Measurements from ENCODE around the gene ENPP5. TPM values are rescaled to one million over a fixed set of nuclear protein-coding genes. Genes with fewer than 3 reads are reported as not detected.
"Not testable (repeated sequence)": the region's sequence is repeated elsewhere in the genome, so short reads cannot be mapped to it uniquely, and the experiment has no call there.

Gene ENPP5
- total and polyA plus RNA-seq, 8 donors: 2.7 to 12.4 (median 5.3) TPM

DNA sequence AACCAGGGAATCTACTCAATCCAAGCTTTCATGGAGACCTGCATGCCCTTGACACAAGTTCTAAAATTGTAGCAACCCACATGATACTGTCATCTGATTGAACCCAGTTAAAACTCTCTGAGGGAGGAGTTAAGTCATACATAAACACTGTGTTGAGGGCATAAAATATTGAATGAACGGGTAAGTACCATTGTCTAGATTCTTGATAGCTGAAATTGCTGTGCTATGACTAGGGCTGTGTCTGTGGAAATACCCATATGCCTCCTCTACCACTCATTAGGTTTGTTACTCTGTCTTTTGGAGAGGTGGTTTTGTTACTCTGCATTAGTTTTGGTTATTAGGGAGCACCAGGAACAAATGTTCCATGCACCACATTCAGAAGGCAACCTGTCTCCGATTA lies 33.4 kb downstream of the ENPP5 start:
- intact Hi-C loops (cut with DNase I): no loop called here
- TF ChIP-seq, protein P1, sequence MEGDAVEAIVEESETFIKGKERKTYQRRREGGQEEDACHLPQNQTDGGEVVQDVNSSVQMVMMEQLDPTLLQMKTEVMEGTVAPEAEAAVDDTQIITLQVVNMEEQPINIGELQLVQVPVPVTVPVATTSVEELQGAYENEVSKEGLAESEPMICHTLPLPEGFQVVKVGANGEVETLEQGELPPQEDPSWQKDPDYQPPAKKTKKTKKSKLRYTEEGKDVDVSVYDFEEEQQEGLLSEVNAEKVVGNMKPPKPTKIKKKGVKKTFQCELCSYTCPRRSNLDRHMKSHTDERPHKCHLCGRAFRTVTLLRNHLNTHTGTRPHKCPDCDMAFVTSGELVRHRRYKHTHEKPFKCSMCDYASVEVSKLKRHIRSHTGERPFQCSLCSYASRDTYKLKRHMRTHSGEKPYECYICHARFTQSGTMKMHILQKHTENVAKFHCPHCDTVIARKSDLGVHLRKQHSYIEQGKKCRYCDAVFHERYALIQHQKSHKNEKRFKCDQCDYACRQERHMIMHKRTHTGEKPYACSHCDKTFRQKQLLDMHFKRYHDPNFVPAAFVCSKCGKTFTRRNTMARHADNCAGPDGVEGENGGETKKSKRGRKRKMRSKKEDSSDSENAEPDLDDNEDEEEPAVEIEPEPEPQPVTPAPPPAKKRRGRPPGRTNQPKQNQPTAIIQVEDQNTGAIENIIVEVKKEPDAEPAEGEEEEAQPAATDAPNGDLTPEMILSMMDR (IDR thresholded peaks at IDR 0.05): no peak
- Histone ChIP-seq H3K9me3 (no peaks in the 10 kb centered on the region), H3K4me3 (no peak overlapping the region), H3K27me3 (no peaks in the 10 kb centered on the region), H3K36me3 (no peaks in the 10 kb centered on the region), H3K27ac (no peak overlapping the region), H3K4me1 (peaks cover 0 to 3% (median 0%) of the 10 kb centered on the region in 3 donors)
- no peak for FAIRE-seq
- DNase-seq: no peak
- ATAC-seq: no peak
- 82 to 90% methylated on average over 2 of the region's 2 CpGs for WGBS, 2 donors

GRCh38 chr6:46136831-46137230 lies 33.9 kb downstream of the ENPP5 start:
- no peaks in the 10 kb centered on the region for H3K9me3 ChIP-seq
- H3K36me3 ChIP-seq: no peaks in the 10 kb centered on the region
- H3K4me3 ChIP-seq: no peak overlapping the region
- intact Hi-C loops (cut with DNase I): no loop called here
- ATAC-seq (no peak), FAIRE-seq (no peak), DNase-seq (no peak)
- H3K27me3 ChIP-seq: no peaks in the 10 kb centered on the region
- WGBS, 2 donors: 78 to 88% methylated on average over 2 of the region's 2 CpGs
- peaks cover 0 to 3% (median 0%) of the 10 kb centered on the region in 3 donors for H3K4me1 ChIP-seq
- TF ChIP-seq, protein P1 (IDR thresholded peaks at IDR 0.05): no peak
- H3K27ac ChIP-seq: no peak overlapping the region

- no peak for DNase-seq
- intact Hi-C loops (cut with DNase I): no loop called here
- Histone ChIP-seq H3K27me3 (no peaks in the 10 kb centered on the region), H3K36me3 (no peaks in the 10 kb centered on the region), H3K9me3 (no peaks in the 10 kb centered on the region), H3K27ac (no peak overlapping the region), H3K4me3 (no peak overlapping the region), H3K4me1 (peaks cover 0 to 5% (median 3%) of the 10 kb centered on the region in 3 donors)
- no peak for FAIRE-seq
- TF ChIP-seq, protein P1 (IDR thresholded peaks at IDR 0.05): no peak
- no peak for ATAC-seq
- WGBS, 2 donors: 48% methylated on average over 1 of the region's 1 CpG
Observed at GRCh38 chr6:46135176-46135575, 35.6 kb downstream of the ENPP5 start.

DNA sequence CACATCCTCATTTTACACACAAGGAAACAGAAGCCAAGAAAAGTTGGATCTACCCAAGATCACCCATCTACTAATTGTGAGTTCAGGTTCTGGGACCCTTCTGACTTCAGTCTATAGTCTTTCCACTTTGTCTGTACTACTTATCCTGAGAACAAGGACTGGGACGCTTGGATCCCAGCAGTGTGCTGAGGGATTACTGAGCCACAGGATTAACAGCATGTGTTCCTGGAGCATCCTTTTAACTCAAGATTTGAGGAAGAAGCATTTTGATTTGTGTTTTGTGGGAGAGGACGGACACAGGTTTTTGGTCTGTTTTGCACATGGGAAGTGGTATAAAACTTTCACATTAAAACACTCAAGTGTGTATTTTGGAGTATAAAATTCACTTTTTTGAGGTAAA lies 36.6 kb downstream of the ENPP5 start:
- H3K4me1 ChIP-seq: peaks cover 0 to 5% (median 3%) of the 10 kb centered on the region in 3 donors
- whole genome bisulfite sequencing, 2 donors: 90 to 93% methylated on average over 2 of the region's 2 CpGs
- DNase-seq (no peak), FAIRE-seq (no peak), ATAC-seq (no peak)
- H3K27ac ChIP-seq: no peak overlapping the region
- H3K27me3 ChIP-seq: no peaks in the 10 kb centered on the region
- H3K4me3 ChIP-seq: no peak overlapping the region
- TF ChIP-seq, protein P1 (IDR thresholded peaks at IDR 0.05): no peak
- intact Hi-C loops (cut with DNase I): no loop called here
- H3K9me3 ChIP-seq: no peaks in the 10 kb centered on the region
- H3K36me3 ChIP-seq: no peaks in the 10 kb centered on the region

- ATAC-seq; H3K27me3 ChIP-seq; intact Hi-C loops (cut with DNase I); FAIRE-seq; H3K9me3 ChIP-seq; DNase-seq; H3K4me3 ChIP-seq; H3K27ac ChIP-seq; H3K36me3 ChIP-seq: not testable (repeated sequence)
- WGBS, 2 donors: 96 to 100% methylated on average over 1 of the region's 1 CpG
- H3K4me1 ChIP-seq: peaks cover 0 to 20% (median 3%) of the 10 kb centered on the region in 3 donors
Observed at GRCh38 chr6:46131291-46131690, 39.5 kb downstream of the ENPP5 start.

Data from pancreas (tissue), 10 donors.